ENCODE measurements around the gene QSOX2.

Gene QSOX2

GRCh38 chr9:136201174-136201573, 44.4 kb downstream of the QSOX2 start:
- no peak for DNase-seq

- no peak for DNase-seq
Observed at GRCh38 chr9:136200424-136200823, 45.2 kb downstream of the QSOX2 start.

GRCh38 chr9:136199391-136200288, 46.0 kb downstream of the QSOX2 start:
- no peak for DNase-seq

GRCh38 chr9:136198605-136199083, 47.0 kb downstream of the QSOX2 start:
- no peak for DNase-seq

GRCh38 chr9:136197930-136198604, 47.5 kb downstream of the QSOX2 start:
- no peak for DNase-seq

GRCh38 chr9:136197084-136197875, 48.3 kb downstream of the QSOX2 start:
- no peak for DNase-seq

- no peak for DNase-seq
Observed at GRCh38 chr9:136196404-136197083, 49.1 kb downstream of the QSOX2 start.

GRCh38 chr9:136194540-136194939, 51.1 kb downstream of the QSOX2 start:
- no peak for DNase-seq

GRCh38 chr9:136193891-136194279, 51.7 kb downstream of the QSOX2 start:
- no peak for DNase-seq

GRCh38 chr9:136193127-136193890, 52.3 kb downstream of the QSOX2 start:
- DNase-seq = no peak

GRCh38 chr9:136192289-136193126, 53.1 kb downstream of the QSOX2 start:
- DNase-seq = no peak

GRCh38 chr9:136191960-136192286, 53.7 kb downstream of the QSOX2 start:
- DNase-seq = no peak

- DNase-seq = no peak
Observed at GRCh38 chr9:136191099-136191959, 54.3 kb downstream of the QSOX2 start.

GRCh38 chr9:136190656-136191055, 55.0 kb downstream of the QSOX2 start:
- DNase-seq = no peak

- DNase-seq = no peak
Observed at GRCh38 chr9:136190237-136190601, 55.4 kb downstream of the QSOX2 start.

GRCh38 chr9:136189394-136190236, 56.0 kb downstream of the QSOX2 start:
- DNase-seq = no peak

GRCh38 chr9:136187683-136188586, 57.7 kb downstream of the QSOX2 start:
- no peak for DNase-seq

- no peak for DNase-seq
Observed at GRCh38 chr9:136187197-136187596, 58.4 kb downstream of the QSOX2 start.
